ENCODE data around the gene INMT. TPM values are rescaled to one million over a fixed set of nuclear protein-coding genes. Genes with fewer than 3 reads are reported as not detected.

INMT gene
- total and polyA plus RNA-seq, 8 donors, result 1.8 to 27.2 (median 7.1) TPM

GRCh38 chr7:30708412-30708811 lies 43.5 kb upstream of the INMT start:
- WGBS, 5 donors, result 72 to 85% (median 73%) methylated on average over 4 of the region's 4 CpGs

GRCh38 chr7:30708983-30709382 lies 43.0 kb upstream of the INMT start:
- Histone ChIP-seq H3K4me3 (no peak overlapping the region), H3K36me3 (no peaks in the 10 kb centered on the region), H3K4me1 (peaks cover 0 to 6% (median 0%) of the 10 kb centered on the region in 4 donors), H3K9me3 (no peaks in the 10 kb centered on the region), H3K27ac (no peak overlapping the region), H3K27me3 (no peaks in the 10 kb centered on the region)
- TF ChIP-seq EP300 (IDR thresholded peaks at IDR 0.05) (no peak), POLR2A (IDR thresholded peaks at IDR 0.05) (no peak), POLR2AphosphoS5 (IDR thresholded peaks at IDR 0.05) (no peak), CTCF (IDR thresholded peaks at IDR 0.05) (no peak)
- intact Hi-C loops (cut with DNase I; ENCODE audit: low total_unique reads), result no loop called here
- 76 to 91% (median 78%) methylated on average over 3 of the region's 3 CpGs for WGBS, 5 donors
- no peak for DNase-seq

More at GRCh38 chr7:30708412-30708811, 43.5 kb upstream of the INMT start:
- H3K27ac ChIP-seq, result no peak overlapping the region
- no peaks in the 10 kb centered on the region for H3K36me3 ChIP-seq
- no peak for DNase-seq
- intact Hi-C loops (cut with DNase I; ENCODE audit: low total_unique reads), result no loop called here
- TF ChIP-seq CTCF (IDR thresholded peaks at IDR 0.05), result no peak
- no peaks in the 10 kb centered on the region for H3K27me3 ChIP-seq
- no peaks in the 10 kb centered on the region for H3K9me3 ChIP-seq
- peaks cover 0 to 6% (median 0%) of the 10 kb centered on the region in 4 donors for H3K4me1 ChIP-seq
- no peak overlapping the region for H3K4me3 ChIP-seq

- Histone ChIP-seq H3K36me3 (no peaks in the 10 kb centered on the region), H3K27ac (no peak overlapping the region), H3K4me3 (no peak overlapping the region), H3K27me3 (no peaks in the 10 kb centered on the region), H3K4me1 (peaks cover 0 to 6% (median 0%) of the 10 kb centered on the region in 4 donors), H3K9me3 (no peaks in the 10 kb centered on the region)
- DNase-seq, result no peak
- WGBS, 5 donors, result 56 to 78% (median 65%) methylated on average over 6 of the region's 6 CpGs
- TF ChIP-seq CTCF (IDR thresholded peaks at IDR 0.05) (no peak), POLR2A (IDR thresholded peaks at IDR 0.05) (no peak), EP300 (IDR thresholded peaks at IDR 0.05) (no peak)
- intact Hi-C loops (cut with DNase I; ENCODE audit: low total_unique reads), result no loop called here
Observed at GRCh38 chr7:30709549-30709948, 42.4 kb upstream of the INMT start.

GRCh38 chr7:30710669-30711068 lies 41.3 kb upstream of the INMT start:
- H3K27me3 ChIP-seq, result no peaks in the 10 kb centered on the region
- no peaks in the 10 kb centered on the region for H3K36me3 ChIP-seq
- no peak overlapping the region for H3K27ac ChIP-seq
- 75 to 89% (median 81%) methylated on average over 4 of the region's 4 CpGs for WGBS, 5 donors
- no peaks in the 10 kb centered on the region for H3K9me3 ChIP-seq
- no peak for TF ChIP-seq EP300 (IDR thresholded peaks at IDR 0.05)
- TF ChIP-seq POLR2A (IDR thresholded peaks at IDR 0.05), result no peak
- TF ChIP-seq POLR2AphosphoS5 (IDR thresholded peaks at IDR 0.05), result no peak
- TF ChIP-seq CTCF (IDR thresholded peaks at IDR 0.05), result no peak
- H3K4me3 ChIP-seq, result no peak overlapping the region
- H3K4me1 ChIP-seq, result peaks cover 0 to 6% (median 0%) of the 10 kb centered on the region in 4 donors
- intact Hi-C loops (cut with DNase I; ENCODE audit: low total_unique reads), result no loop called here
- no peak for DNase-seq
